Liver (tissue), 9 donors: Measurements from ENCODE around the gene DNPH1. TPM values are rescaled to one million over a fixed set of nuclear protein-coding genes. Genes with fewer than 3 reads are reported as not detected.

Source experiments
- DNase-seq: peaks from one replicate; pipeline ENCODE4 v3.0.0-alpha.2; 2017; ENCODE audit warnings: low spot score
- H3K27ac ChIP-seq, 2 donors: one replicate each; pipeline ENCODE4 v1.7.0; 2013; ENCODE audit warnings: inconsistent platforms in 2 of 2, low read length in 2 of 2, control low read depth in 1 of 2, low read depth in 1 of 2, mild to moderate bottlenecking in 1 of 2
- H3K27me3 ChIP-seq, 4 donors: one replicate each; pipeline versions ENCODE4 v1.6.1 to v1.7.0; 2013; ENCODE audit warnings: low read length in 3 of 4, inconsistent platforms in 1 of 4, mild to moderate bottlenecking in 1 of 4, moderate library complexity in 1 of 4; ENCODE audit not compliant: control insufficient read depth in 4 of 4, insufficient read depth in 4 of 4
- H3K36me3 ChIP-seq, 4 donors: one replicate each; pipeline versions ENCODE4 v1.6.1 to v1.7.0; 2013; ENCODE audit warnings: low read length in 3 of 4, mild to moderate bottlenecking in 3 of 4, low read depth in 1 of 4, moderate library complexity in 1 of 4; ENCODE audit not compliant: control insufficient read depth in 4 of 4, insufficient read depth in 3 of 4
- H3K4me1 ChIP-seq, 4 donors: one replicate each; pipeline versions ENCODE4 v1.6.1 to v1.7.0; 2013; ENCODE audit warnings: low read length in 3 of 4, mild to moderate bottlenecking in 3 of 4, moderate library complexity in 1 of 4; ENCODE audit not compliant: control insufficient read depth in 4 of 4, insufficient read depth in 4 of 4
- H3K4me3 ChIP-seq, 3 donors: one replicate each; pipeline versions ENCODE4 v1.6.1 to v1.7.0; 2013; ENCODE audit warnings: low read length in 3 of 3, control low read depth in 1 of 3, low read depth in 1 of 3, mild to moderate bottlenecking in 1 of 3
- H3K9ac ChIP-seq, 2 donors: one replicate each; pipeline ENCODE4 v1.7.0; 2013; ENCODE audit warnings: low read length in 2 of 2, mild to moderate bottlenecking in 2 of 2, moderate library complexity in 2 of 2, control low read depth in 1 of 2, low read depth in 1 of 2
- H3K9me3 ChIP-seq, 4 donors: one replicate each; pipeline versions ENCODE4 v1.6.1 to v1.7.0; 2013; ENCODE audit warnings: low read length in 3 of 4; ENCODE audit not compliant: control insufficient read depth in 4 of 4
- ATF3 ChIP-seq: IDR thresholded peaks from 2 replicates; pipeline ENCODE4 v1.6.1; 2016; ENCODE audit warnings: antibody characterized with exemption
- CTCF ChIP-seq: fragments of 150-350 bp; IDR thresholded peaks from 2 replicates; pipeline ENCODE4 v1.5.1; 2017; ENCODE audit warnings: improper control_type of control experiment, low read depth, low read length; ENCODE audit not compliant: missing input control
- EGR1 ChIP-seq, 2 donors: IDR thresholded peaks; 2 replicates each; pipeline ENCODE4 v1.6.1; 2016 to 2018; ENCODE audit warnings: antibody characterized with exemption in 2 of 2, low read depth in 2 of 2
- FOXA1 ChIP-seq: IDR thresholded peaks from 2 replicates; pipeline ENCODE4 v1.6.1; 2016; ENCODE audit warnings: antibody characterized with exemption
- FOXA2 ChIP-seq: IDR thresholded peaks from 2 replicates; pipeline ENCODE4 v1.6.1; 2016; ENCODE audit warnings: antibody characterized with exemption
- GABPA ChIP-seq, 2 donors: IDR thresholded peaks in 1 of 2; conservative IDR thresholded peaks in 1 of 2; 2 replicates each; pipeline ENCODE4 v1.6.1; 2016; ENCODE audit warnings: antibody characterized with exemption in 2 of 2, mild to moderate bottlenecking in 1 of 2, moderate library complexity in 1 of 2
- HNF4A ChIP-seq, 2 donors: conservative IDR thresholded peaks; 2 replicates each; pipeline ENCODE4 v1.6.1; 2016; ENCODE audit warnings: antibody characterized with exemption in 2 of 2, mild to moderate bottlenecking in 2 of 2
- MAX ChIP-seq: IDR thresholded peaks from 2 replicates; pipeline ENCODE4 v1.6.1; 2016; ENCODE audit warnings: antibody characterized with exemption
- NR2F2 ChIP-seq: IDR thresholded peaks from 2 replicates; pipeline ENCODE4 v1.6.1; 2016; ENCODE audit warnings: antibody characterized with exemption
- REST ChIP-seq: IDR thresholded peaks from 2 replicates; pipeline ENCODE4 v1.6.1; 2016; ENCODE audit warnings: antibody characterized with exemption, mild to moderate bottlenecking
- RXRA ChIP-seq, 2 donors: IDR thresholded peaks; 2 replicates each; pipeline ENCODE4 v1.6.1; 2017 to 2018; ENCODE audit warnings: antibody characterized with exemption in 2 of 2, mild to moderate bottlenecking in 1 of 2
- SP1 ChIP-seq: IDR thresholded peaks from 2 replicates; pipeline ENCODE4 v1.6.1; 2018; ENCODE audit warnings: antibody characterized with exemption, mild to moderate bottlenecking
- TAF1 ChIP-seq: conservative IDR thresholded peaks from 2 replicates; pipeline ENCODE4 v1.6.1; 2016; ENCODE audit warnings: antibody characterized with exemption, mild to moderate bottlenecking
- YY1 ChIP-seq: IDR thresholded peaks from 2 replicates; pipeline ENCODE4 v1.6.1; 2016; ENCODE audit warnings: antibody characterized with exemption, mild to moderate bottlenecking
- ZBTB33 ChIP-seq: IDR thresholded peaks from 2 replicates; pipeline ENCODE4 v1.6.1; 2016; ENCODE audit warnings: antibody characterized with exemption
- WGBS: extraction: QIAGEN DNeasy Blood & Tissue Kit; methylation state at CpG from one replicate; pipeline ENCODE4 v1.1.7; 2013; 5-methylcytosine and 5-hydroxymethylcytosine counted together
- polyA plus RNA-seq, 2 donors: library from polyadenylated mRNA; stranded (reverse) in 1 of 2; unstranded in 1 of 2; fragments of 200-250 nt in 1 of 2; fragments of >200 nt in 1 of 2; fragmentation: Nextera tagmentation in 1 of 2; extraction: Ambion mirVana in 1 of 2; gene quantifications; one replicate each; pipeline versions ENCODE4 v1.2.1 to v1.2.3, GENCODE V29; 2013 to 2015
- total RNA-seq, 2 donors: library from RNA; depleted of rRNA; stranded (reverse); fragments of >200 nt; gene quantifications; one replicate each; pipeline ENCODE4 v1.2.3, GENCODE V29; 2014
- donor health status: healthy.
- donor health status: healthy.
- donor health status: healthy.
- donor health status: healthy.
- donor health status: healthy.

Gene DNPH1
- total and polyA plus RNA-seq, 4 donors, result 53.2 to 195 (median 103) TPM

GRCh38 chr6:43207286-43207685 lies 22.0 kb downstream of the DNPH1 start:
- DNase-seq, result no peak
- no peaks in the 10 kb centered on the region for H3K27me3 ChIP-seq
- peaks cover 0 to 10% (median 5%) of the 10 kb centered on the region in 4 donors for H3K36me3 ChIP-seq
- WGBS, result 95% methylated on average over 2 of the region's 2 CpGs
- H3K27ac ChIP-seq, result no peak overlapping the region
- TF ChIP-seq RXRA (IDR thresholded peaks at IDR 0.05), result no peak
- no peak for TF ChIP-seq CTCF
- no peak for TF ChIP-seq TAF1
- no peak for TF ChIP-seq ATF3
- no peak for TF ChIP-seq GABPA (IDR thresholded peaks at IDR 0.05 in 1 of 2, conservative IDR thresholded peaks at IDR 0.05 in 1 of 2)
- TF ChIP-seq EGR1 (IDR thresholded peaks at IDR 0.05; ENCODE audit: low read depth in 2 of 2), result no peak
- no peak overlapping the region for H3K4me3 ChIP-seq
- H3K9ac ChIP-seq, result no peak overlapping the region
- H3K4me1 ChIP-seq, result no peaks in the 10 kb centered on the region
- no peaks in the 10 kb centered on the region for H3K9me3 ChIP-seq

GRCh38 chr6:43205849-43206248 lies 23.4 kb downstream of the DNPH1 start:
- Histone ChIP-seq H3K27ac (no peak overlapping the region), H3K27me3 (no peaks in the 10 kb centered on the region), H3K4me3 (no peak overlapping the region), H3K4me1 (no peaks in the 10 kb centered on the region), H3K9me3 (no peaks in the 10 kb centered on the region), H3K9ac (no peak overlapping the region), H3K36me3 (peaks cover 0 to 14% (median 6%) of the 10 kb centered on the region in 4 donors)
- 95% methylated on average over 10 of the region's 10 CpGs for WGBS
- DNase-seq, result no peak
- no peak for TF ChIP-seq NR2F2
- no peak for TF ChIP-seq HNF4A (conservative IDR thresholded peaks at IDR 0.05)

GRCh38 chr6:43204271-43205105 lies 24.8 kb downstream of the DNPH1 start:
- 97% methylated on average over 23 of the region's 23 CpGs for WGBS
- Histone ChIP-seq H3K27me3 (no peaks in the 10 kb centered on the region), H3K4me3 (no peak overlapping the region), H3K9me3 (no peaks in the 10 kb centered on the region), H3K27ac (no peak overlapping the region), H3K9ac (no peak overlapping the region), H3K36me3 (peaks cover 0 to 25% (median 12%) of the 10 kb centered on the region in 4 donors), H3K4me1 (no peaks in the 10 kb centered on the region)
- no peak for DNase-seq
- TF ChIP-seq FOXA1, result no peak
- TF ChIP-seq REST, result no peak
- TF ChIP-seq RXRA (IDR thresholded peaks at IDR 0.05), result no peak
- no peak for TF ChIP-seq GABPA (IDR thresholded peaks at IDR 0.05 in 1 of 2, conservative IDR thresholded peaks at IDR 0.05 in 1 of 2)
- no peak for TF ChIP-seq FOXA2
- TF ChIP-seq MAX, result no peak
- TF ChIP-seq ATF3, result no peak
- TF ChIP-seq ZBTB33, result no peak
- TF ChIP-seq CTCF, result no peak
- no peak for TF ChIP-seq NR2F2
- no peak for TF ChIP-seq YY1
- no peak for TF ChIP-seq HNF4A (conservative IDR thresholded peaks at IDR 0.05)
- TF ChIP-seq TAF1, result no peak
- TF ChIP-seq SP1, result no peak
